Amygdala (tissue), 56 donors: ENCODE data around the gene MOG.

ENCODE experiments used
- DNase-seq, 56 donors: peaks; one replicate each; lab custom pipeline; 2025; lab: John Stamatoyannopoulos, UW

MOG gene

DNA sequence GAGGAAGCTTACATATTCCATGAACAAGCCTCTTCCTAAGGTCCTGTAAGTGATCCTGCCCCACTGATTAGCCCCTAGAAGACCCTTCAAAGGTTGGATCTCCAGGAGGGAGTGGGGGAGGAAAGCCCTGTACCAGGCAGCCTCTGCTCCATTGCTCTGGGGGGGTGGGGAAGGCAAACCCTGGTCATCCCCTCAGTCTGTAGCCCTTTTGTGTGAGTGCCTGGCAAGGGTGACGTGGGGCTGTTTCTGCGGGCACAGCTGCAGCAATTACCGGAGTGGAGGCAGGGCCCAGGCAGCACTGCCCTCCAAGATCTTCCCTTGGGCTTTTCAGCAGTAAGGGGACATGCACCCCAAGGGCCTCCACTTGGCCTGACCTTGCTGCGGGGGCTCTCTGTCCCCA is at the start of gene MOG:
MOG (plus strand) TSS at position 295 of the 400 bp plus-strand sequence. CDS start 118 bp downstream, outside the sequence.
- peak in 54 of 56 donors; percentile 21 to 95 (median 82) for DNase-seq

DNA sequence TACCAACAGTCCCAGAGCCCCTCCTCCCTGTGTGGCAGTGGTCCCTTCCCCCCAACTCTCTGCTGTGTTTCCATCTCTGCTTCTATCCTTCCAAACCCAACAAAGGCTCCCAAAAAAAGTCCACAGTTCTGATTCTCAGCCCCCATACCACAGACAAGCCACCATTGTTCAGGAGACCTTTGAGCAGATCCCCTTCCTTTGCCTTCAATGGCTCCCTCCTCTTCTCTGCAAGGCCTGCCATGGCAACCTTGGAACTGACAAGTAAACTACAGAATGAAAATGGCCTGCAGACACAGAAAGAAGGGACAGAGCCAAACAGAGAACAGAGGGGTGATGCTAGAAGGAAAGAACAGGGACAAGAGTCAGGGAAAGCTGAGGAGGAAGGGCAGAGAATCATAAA is 48.8 kb upstream of the MOG start:
- DNase-seq: peak in 8 of 56 donors; percentile 11 to 45 (median 37)

GRCh38 chr6:29610540-29610939 is 46.4 kb upstream of the MOG start:
- no peak for DNase-seq

DNA sequence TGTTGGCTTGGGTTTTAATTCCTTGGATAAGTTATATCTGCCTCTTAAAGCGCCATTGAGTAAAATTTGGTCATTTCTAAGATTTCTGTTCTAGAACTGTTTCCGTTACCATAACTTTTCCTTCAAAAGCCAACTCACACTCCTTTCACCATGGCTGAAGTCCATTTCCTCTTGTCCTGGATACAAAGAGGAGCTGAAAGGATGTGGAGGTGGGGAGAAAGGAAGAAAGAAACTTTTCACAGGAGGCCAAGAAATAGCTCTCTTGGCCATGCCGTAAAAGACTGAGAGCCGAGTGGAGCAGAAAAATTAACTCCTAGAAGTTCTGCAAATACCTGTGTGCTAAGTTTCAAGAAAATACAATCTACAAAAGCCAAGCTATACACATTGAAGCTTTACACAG is 45.5 kb upstream of the MOG start:
- peak in 1 of 56 donors; percentile 31 for DNase-seq

DNA sequence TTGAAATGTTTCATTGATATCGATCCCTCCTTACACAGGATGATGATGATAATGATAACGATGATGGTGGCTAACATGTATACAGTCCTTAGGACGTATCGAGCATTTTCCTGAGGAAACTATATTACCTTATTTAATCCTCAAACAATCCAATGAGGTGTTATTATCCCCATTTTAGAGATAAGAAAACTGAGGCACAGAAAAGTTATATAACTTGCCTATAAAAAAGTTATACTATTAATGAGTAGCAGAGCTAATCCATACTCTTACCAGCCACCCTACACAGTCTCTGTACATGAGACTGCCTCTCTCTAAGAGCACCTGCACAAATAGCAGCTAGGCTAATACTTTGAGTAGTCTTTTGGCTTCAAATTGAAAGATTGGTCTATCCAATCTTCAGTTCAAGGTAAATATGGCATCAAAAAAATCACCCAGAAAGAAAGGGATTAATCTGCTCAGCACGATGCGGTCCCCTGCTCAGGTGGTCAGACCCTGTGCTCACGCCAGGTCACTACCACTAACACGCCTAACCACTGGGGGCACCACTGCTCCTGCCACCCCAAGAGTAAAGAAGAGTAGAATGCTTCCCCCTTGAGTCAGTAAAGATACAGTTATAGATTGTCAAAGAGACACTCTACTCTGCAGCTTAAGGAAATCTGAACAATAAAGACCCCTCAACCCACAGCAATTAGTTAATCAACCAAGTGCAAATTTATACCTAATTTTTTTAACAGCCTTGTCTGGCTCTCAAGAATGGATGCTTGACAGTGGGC is 38.9 kb upstream of the MOG start:
- DNase-seq: no peak

GRCh38 chr6:29619578-29620160 is 37.2 kb upstream of the MOG start:
- no peak for DNase-seq

DNA sequence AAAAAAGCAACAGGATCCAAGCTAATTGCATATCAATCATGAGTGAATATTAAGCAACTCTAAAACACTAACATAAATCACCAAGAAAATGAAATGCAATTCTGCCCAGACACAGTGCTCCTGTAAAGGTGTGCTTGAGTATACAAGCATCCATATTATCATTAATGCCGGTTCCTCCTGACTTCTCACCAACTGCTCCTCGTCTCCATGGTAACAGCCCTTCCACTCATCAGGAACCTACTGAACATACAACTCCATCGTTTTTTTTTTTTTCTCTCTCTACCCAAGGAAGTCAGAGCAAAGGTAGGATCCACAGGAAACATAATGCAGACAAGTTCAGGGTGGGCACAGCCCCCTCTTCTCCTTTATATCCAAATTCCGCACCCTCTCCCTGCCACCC is 36.3 kb upstream of the MOG start:
- no peak for DNase-seq

DNA sequence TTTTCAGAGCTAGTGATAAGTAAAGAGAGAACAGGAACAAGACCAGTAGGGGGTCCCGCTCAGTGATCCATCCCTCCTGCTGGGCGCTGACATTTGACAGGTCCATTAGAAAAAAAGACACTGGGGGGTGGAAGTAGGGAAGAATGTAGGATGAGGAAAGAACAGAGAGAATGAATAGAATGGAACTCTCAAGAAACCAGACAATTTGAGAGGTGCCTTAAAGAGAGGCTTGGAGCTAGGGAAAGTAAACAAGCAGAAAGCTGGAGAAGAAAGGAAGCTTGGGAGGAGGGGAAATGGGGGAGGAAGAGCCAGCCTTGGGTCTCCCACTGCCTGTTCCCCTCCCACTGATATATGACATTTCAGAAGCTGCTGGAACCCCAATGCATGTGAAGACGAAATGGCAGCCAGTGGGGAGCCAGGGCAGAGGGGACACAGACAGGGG is 32.4 kb upstream of the MOG start:
- DNase-seq: no peak

DNA sequence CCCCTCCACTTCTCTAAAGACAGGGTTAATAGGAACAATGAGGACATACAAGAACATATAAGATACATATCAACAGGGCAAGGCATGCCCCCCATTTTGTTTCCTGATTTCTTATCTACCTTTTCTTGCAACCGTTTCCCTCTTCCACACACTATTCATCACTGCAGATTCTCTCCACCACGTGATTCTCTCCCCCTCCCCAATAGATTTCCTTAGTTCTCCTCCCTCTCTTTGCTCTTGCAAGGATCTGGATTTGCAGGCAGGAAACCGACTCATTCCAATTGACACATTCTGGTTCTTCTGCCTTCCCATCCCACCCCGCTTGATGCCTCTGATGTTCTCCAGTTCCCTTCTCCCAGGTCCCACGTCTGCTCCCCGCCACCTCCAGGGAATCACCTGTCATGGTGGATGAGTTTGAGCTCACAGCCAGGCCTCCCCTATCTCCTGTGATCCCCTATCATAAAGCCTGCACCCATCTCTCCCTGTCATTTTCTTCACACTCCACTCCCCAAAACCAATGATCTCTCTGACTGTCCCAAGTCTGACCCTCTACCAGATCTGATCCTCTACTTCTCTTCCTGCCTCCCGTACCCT is 31.5 kb upstream of the MOG start:
- DNase-seq: no peak

GRCh38 chr6:29626948-29627754 is 29.7 kb upstream of the MOG start:
- DNase-seq: no peak

- peak in 45 of 56 donors; percentile 16 to 87 (median 63) for DNase-seq
These were observed 29.0 kb upstream of the MOG start for GRCh38 chr6:29627755-29628418.

- peak in 49 of 56 donors; percentile 16 to 82 (median 58) for DNase-seq
These were observed 28.2 kb upstream of the MOG start for GRCh38 chr6:29628419-29629281.

DNA sequence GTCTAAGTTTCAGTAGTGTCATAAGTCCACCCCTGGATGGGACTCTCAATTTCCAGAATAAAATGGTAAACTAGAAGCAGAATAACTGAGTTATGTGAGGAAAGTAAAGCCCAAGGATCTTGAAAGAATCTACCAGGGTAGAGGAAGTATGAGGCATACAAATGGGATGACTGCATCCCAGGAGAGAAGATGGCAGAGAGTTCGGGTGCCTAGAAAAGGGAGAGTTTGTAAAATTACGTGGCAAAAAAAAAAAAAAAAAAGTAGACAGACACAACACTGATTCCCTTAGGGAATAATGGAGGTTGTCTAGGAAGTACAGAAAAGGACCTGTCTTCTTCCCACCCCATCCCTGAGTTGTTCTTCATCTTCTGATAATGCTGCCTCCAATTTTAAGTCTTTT is 27.3 kb upstream of the MOG start:
- no peak for DNase-seq

DNA sequence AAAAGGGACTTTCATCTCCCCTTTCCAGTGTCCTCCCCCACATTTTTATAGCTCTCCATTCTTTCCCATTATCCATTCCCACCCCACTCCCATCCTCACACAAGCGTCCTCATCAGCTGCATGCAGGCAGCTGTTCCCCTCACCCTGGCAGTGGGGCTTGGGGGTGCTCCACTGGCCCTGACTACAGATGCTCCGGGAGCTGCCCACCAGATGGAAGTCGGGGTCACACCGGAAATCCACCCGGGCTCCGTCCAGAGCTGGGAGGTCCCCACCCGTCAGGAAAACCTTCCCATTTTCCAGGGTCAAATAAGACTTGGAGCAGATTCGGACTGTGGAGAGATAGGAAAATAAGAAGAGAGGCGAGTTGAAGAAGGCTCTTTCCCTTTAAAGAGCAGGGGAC is 26.6 kb upstream of the MOG start:
- no peak for DNase-seq

GRCh38 chr6:29631209-29631810 is 25.6 kb upstream of the MOG start:
- no peak for DNase-seq

DNA sequence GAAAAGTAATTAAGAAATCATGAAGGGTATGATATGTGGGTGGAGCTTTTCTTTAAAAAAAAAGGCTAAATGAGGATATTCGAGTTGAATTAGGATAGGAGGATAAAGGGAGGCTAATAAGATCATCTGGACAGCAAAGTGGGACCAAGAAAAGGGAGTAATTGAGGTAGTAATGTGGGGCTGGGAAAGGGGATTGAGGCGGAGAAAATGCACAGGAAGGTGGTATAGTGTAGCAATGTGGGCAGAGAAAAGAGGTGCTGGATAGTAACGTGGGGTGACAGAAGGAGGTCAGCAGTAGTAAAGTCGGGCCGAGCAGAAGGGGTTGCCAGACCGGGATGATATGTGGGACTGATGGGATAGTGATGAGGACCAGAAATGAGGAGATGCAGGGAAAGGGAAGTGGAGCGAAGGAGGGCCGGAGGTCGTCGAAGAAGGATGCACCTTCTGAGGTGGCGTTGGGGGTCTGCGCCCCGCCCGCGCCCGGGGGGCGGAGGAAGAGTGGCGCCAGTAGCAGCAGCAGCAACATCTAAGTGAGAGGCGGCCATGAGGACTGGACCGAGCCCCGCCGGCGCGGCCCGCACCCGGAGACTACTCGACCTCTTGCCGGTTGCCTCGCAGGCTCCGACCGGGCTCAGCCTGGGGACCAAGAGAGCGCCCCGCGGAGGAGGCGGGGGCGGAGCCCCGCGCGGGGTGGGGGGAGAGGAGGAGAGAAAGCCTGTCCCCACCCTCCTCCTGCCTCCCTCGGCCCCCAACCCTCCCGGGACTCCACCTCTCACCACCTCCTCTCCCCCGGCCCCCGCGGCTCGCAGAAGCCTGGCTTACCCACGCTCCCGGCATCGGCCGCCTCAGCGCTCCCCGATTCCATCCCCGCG is 24.8 kb upstream of the MOG start:
- peak in 40 of 56 donors; percentile 21 to 78 (median 44) for DNase-seq

- DNase-seq: peak in 53 of 56 donors; percentile 26 to 97 (median 72)
These were observed 23.9 kb upstream of the MOG start, which contains the start of gene GABBR1 for GRCh38 chr6:29632789-29633533. GABBR1 (minus strand) TSS chr6:29633183; CDS start chr6:29632385, 798 bp downstream.
